ENCODE results near the gene RBM26. TPM values are rescaled to one million over a fixed set of nuclear protein-coding genes. Genes with fewer than 3 reads are reported as not detected.
"Not testable (repeated sequence)": the region's sequence is repeated elsewhere in the genome, so short reads cannot be mapped to it uniquely, and the experiment has no call there.

Gene RBM26
- total RNA-seq, 1 donor from 2014 or later, result 24.0 TPM

DNA sequence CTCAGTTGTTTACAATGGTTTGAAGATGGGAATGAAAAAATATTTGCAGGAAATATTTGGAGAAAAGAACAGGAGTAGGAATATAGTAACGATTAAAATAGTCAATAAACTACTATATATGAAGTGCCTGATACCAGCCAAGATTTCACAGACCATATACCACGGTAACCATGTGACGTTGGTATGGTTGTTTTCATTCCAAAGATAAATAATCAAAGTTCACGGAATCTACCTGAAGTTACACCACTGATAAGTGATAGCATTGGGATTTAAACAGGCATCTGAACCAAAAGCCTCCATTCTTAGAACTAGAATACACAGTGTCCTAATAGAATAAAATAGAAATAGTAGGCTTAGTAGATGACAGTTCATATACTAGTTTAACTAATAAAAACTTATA lies 123.5 kb downstream of the RBM26 start:
- TF ChIP-seq CTCF (conservative IDR thresholded peaks at IDR 0.05; ENCODE audit: low read depth, low read length), result no peak
- no peak for DNase-seq (ENCODE audit: low read depth)

GRCh38 chr13:79281339-79281747 lies 124.7 kb downstream of the RBM26 start:
- DNase-seq (ENCODE audit: low read depth), result no peak
- no peak overlapping the region for H3K4me3 ChIP-seq (ENCODE audit: low read depth, low read length)
- no peak for TF ChIP-seq CTCF (conservative IDR thresholded peaks at IDR 0.05; ENCODE audit: low read depth, low read length)

More for the DNA sequence above, 123.5 kb downstream of the RBM26 start:
- no peak overlapping the region for H3K4me3 ChIP-seq (ENCODE audit: low read depth, low read length)

DNA sequence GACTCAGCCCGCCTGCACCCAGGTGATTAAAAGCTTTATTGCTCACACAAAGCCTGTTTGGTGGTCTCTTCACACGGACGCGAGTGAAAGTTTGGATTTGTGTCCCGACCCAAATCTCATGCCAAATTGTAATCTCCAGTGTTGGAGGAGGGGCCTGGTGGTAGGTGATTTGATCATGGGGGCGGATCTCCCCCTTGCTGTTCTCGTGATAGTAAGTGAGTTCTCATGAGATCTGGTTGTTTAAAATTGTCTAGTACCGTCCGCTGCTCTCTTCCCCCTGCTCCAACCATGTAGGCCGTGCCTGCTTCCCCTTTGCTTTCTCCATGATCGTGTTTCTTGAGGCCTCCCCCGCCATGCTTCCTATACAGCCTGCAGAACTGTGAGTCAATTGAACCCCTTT lies 126.3 kb downstream of the RBM26 start:
- H3K4me3 ChIP-seq (ENCODE audit: low read depth, low read length); DNase-seq (ENCODE audit: low read depth): not testable (repeated sequence)

DNA sequence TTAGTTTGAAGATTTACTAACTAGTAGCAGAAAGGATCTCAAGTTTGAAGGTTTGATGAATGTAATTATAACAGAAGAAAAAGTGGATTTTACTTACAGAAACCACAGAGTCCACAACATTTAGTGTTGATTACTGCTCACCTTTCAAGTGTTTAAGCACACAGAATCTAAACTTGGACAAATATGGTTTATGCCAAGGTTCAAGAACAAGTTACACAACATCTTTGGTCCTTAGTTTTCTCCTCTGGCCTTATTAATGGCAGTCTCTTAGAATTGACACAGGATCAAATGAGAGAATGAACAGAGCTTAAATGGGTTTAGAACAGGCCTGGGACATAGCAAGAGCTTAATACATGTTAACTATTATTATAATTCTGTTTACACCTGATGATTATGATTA lies 133.0 kb downstream of the RBM26 start:
- no peak for DNase-seq (ENCODE audit: low read depth)
- no peak overlapping the region for H3K4me3 ChIP-seq (ENCODE audit: low read depth, low read length)
- no peak for TF ChIP-seq CTCF (conservative IDR thresholded peaks at IDR 0.05; ENCODE audit: low read depth, low read length)

GRCh38 chr13:79271616-79272015 lies 134.4 kb downstream of the RBM26 start:
- no peak for TF ChIP-seq CTCF (conservative IDR thresholded peaks at IDR 0.05; ENCODE audit: low read depth, low read length)
- no peak for DNase-seq (ENCODE audit: low read depth)
- no peak overlapping the region for H3K4me3 ChIP-seq (ENCODE audit: low read depth, low read length)

- TF ChIP-seq CTCF (conservative IDR thresholded peaks at IDR 0.05; ENCODE audit: low read depth, low read length), result no peak
- DNase-seq (ENCODE audit: low read depth), result no peak
- no peak overlapping the region for H3K4me3 ChIP-seq (ENCODE audit: low read depth, low read length)
These were observed 135.2 kb downstream of the RBM26 start for GRCh38 chr13:79270859-79271258.

Other genes with a start within 250 kb of the RBM26 start
- 35.0 and 42.9 TPM in 2 replicates for gene NDFIP2, start 74.9 kb upstream of the RBM26 start, total RNA-seq